Right ventricle myocardium superior (tissue), 1 donor: ENCODE measurements around the gene PCDHGB2. TPM values are rescaled to one million over a fixed set of nuclear protein-coding genes. Genes with fewer than 3 reads are reported as not detected.
"Not testable (repeated sequence)": the region's sequence is repeated elsewhere in the genome, so short reads cannot be mapped to it uniquely, and the experiment has no call there.

ENCODE experiments used
- ATAC-seq: fragments of 200-7000 bp; cut with Tn5 transposase; one replicate; pipeline ENCODE4 v1.9.1; 2020; ENCODE audit warnings: mild to moderate bottlenecking; ENCODE audit not compliant: poor library complexity
- DNase-seq: peaks from one replicate; pipeline ENCODE4 v3.0.0-alpha.2; 2020
- intact Hi-C: fragments of 100-400 bp; cut with DNase I; formaldehyde crosslinking; loops from one replicate; pipeline ENCODE4 v1.11.2; 2022
- long read RNA-seq: library from polyadenylated mRNA; unstranded; transcript quantifications from one replicate; pipeline ENCODE4 v2.0.0, GENCODE V29; 2021
- total RNA-seq: library from RNA; stranded (reverse); fragmentation: NEBNext Ultra II Directional; extraction: Animal tissue kit (Norgen Biotek cat#: 25700); gene quantifications from one replicate; pipeline ENCODE4 v1.2.1, GENCODE V29; 2021
- donor health status: DM: no; HTN: yes; CAD: no; lungs with severe emphysema.

Gene PCDHGB2
- total RNA-seq = 9.2 TPM
- long read RNA-seq, full-length matches to known transcripts = 2 of 2 reads
- long read RNA-seq, partial matches to known transcripts = 0 of 2 reads
- long read RNA-seq, other reads (novel, unspliced or antisense) = 0 of 2 reads

- intact Hi-C loops = no loop called here
- ATAC-seq = peak; percentile 57
- DNase-seq = no peak
Measured at GRCh38 chr5:141359790-141360426, at the start of gene PCDHGB2. PCDHGB2 (plus strand) TSS chr5:141359994; CDS start chr5:141360136, 142 bp downstream.

DNA sequence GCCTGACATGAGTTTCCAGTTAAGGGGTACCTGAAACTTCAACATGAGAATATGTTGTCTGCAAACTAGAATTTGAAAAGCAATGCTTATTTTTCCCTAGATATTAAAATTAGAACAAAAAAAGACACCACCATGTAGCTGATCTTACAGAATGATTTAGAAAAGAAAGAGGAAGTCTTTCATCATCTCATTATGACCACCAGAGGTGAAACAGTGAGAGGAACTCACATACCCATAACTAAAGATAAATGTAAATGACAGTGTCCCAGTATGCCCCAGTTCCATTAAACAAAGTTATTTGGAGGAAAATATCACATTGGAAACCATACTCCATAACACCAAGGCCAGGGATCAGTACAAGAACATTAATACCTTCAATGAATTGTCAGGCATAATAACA, 46.1 kb upstream of the PCDHGB2 start:
- ATAC-seq (no peak), DNase-seq (no peak)
- intact Hi-C loops = no loop called here

- ATAC-seq, intact Hi-C loops, DNase-seq: not testable (repeated sequence)
Measured at GRCh38 chr5:141316963-141317362, 42.8 kb upstream of the PCDHGB2 start.

DNA sequence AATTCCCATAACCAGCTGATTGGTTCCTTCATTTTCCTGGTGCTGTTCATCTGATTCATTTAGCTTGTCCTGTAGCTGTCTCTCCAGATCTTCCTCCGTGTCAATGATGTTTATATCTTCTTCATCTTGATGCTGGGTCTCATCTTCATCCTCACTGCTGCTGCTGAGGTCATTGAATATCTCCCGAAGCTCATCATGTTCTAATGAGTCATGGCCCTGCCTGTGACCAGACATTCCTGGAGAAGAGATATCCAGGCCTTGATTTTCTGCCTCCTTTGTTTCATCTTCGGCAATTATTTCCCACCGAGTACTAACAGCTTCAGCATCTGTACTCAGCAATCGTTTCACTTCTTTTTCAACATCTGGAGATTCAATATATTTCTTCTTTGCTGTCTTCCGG, 40.6 kb upstream of the PCDHGB2 start:
- DNase-seq = no peak
- intact Hi-C loops = no loop called here
- no peak for ATAC-seq

- no peak for DNase-seq
- no peak for ATAC-seq
- intact Hi-C loops = loop anchor here (5.0 kb wide), 1 partner anchor 243 kb away; no protein-coding TSS in a partner anchor
Measured at GRCh38 chr5:141319699-141320098, 40.1 kb upstream of the PCDHGB2 start.

GRCh38 chr5:141320225-141321169, 39.3 kb upstream of the PCDHGB2 start, which contains the start of gene TAF7:
TAF7 (minus strand) TSS chr5:141320784; CDS start chr5:141320044, 740 bp downstream.
- peak; percentile 94 for DNase-seq
- intact Hi-C loops = loop anchor here (5.0 kb wide), 1 partner anchor 242 kb away; no protein-coding TSS in a partner anchor
- ATAC-seq = peak; percentile 100

- DNase-seq = no peak
- intact Hi-C loops = loop anchor here (5.0 kb wide), 1 partner anchor 240 kb away; no protein-coding TSS in a partner anchor
- no peak for ATAC-seq
Measured at GRCh38 chr5:141322261-141322660, 37.5 kb upstream of the PCDHGB2 start.

DNA sequence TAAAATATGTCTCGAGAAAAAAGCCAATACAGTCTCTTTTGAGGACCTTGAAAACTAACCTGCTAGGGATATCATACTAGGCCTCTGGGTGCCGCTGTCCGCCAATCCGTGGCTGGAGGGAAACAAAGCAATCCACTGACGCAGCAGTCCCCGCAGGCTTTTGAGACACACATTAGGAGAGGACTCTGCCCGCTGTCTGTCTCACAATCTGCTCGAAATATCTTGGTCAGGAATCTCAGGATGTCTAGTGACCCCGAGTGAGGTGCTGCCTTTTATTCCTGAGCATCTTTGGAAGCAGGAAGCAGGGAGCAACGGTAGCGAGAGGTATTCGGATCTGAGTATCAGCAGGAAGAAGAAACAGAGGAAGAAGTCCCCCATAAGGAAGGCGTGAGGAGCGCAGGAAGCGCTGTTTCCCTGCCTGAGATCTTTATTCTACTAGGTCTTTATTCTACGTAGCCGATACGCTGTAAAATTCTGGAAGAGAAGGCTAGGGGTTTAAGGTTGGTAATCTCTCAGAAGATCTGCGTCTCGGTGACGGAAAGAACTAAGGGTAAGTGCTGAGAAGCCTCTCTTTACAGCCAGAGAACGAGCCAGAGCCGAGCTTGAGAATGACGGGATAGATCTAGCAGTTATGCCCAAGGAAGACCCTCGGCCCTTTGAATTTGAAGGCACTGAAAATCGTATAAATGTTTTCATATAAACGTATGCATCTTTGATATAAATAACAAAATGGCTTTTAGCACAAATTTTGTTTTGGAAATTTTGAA, 33.5 kb upstream of the PCDHGB2 start:
- intact Hi-C loops = no loop called here
- peak; percentile 81 for DNase-seq
- peak; percentile 92 for ATAC-seq

DNA sequence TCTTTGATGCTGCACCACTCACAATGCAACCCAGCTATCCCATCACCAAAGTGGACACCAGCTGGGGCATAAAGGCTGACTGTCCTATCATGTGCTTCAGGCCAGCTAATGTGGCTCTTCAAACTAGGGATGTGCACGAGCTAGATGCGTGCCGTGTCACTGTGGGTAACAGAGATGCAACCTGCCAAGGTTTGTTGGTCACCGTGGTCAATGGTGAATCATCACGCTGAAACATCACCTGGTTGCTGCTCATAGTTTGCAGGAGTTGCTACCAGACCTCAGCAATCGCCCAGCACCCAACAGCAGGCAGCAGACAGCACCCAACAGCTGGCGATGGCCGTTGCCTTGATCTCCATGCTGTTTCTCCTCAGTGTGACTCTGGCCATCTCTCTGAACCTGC, 31.6 kb upstream of the PCDHGB2 start:
- intact Hi-C loops = no loop called here
- no peak for ATAC-seq
- no peak for DNase-seq

DNA sequence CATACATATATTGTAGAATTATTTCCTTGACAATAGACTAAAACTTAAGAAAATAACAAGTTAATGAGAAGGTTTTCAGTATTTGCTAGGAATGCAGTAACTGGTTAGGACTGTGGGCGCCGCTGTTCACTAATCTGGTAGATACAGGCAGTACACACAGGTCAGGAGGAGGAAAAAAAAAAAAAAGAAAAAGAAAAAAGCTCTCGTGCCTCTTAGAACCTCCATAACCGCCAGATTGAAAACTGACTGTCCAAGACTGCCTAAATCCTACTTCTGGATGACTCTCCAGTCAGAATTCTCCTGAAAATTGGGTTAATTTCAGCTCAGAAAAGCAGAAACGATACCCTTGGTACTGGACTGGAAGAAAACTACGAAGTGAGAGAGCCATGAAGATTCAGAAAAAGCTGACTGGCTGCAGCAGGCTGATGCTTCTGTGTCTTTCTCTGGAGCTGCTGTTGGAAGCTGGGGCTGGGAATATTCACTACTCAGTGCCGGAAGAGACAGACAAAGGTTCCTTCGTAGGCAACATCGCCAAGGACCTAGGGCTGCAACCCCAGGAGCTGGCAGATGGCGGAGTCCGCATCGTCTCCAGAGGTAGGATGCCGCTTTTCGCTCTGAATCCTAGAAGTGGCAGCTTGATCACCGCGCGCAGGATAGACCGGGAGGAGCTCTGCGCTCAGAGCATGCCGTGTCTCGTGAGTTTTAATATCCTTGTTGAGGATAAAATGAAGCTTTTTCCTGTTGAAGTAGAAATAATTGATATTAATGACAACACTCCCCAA, 29.3 kb upstream of the PCDHGB2 start, which contains the start of gene PCDHGA1:
TSS of gene PCDHGA1 (plus strand) at position 216 of the 782 bp plus-strand sequence.
- DNase-seq = no peak
- ATAC-seq = peak; percentile 64
- intact Hi-C loops = no loop called here

- DNase-seq, intact Hi-C loops, ATAC-seq: not testable (repeated sequence)
Measured at GRCh38 chr5:141332571-141332970, 27.2 kb upstream of the PCDHGB2 start.

GRCh38 chr5:141338538-141339306, 21.1 kb upstream of the PCDHGB2 start, which contains the start of gene PCDHGA2:
PCDHGA2 (plus strand) TSS chr5:141338760.
- intact Hi-C loops = no loop called here
- ATAC-seq = peak; percentile 67
- no peak for DNase-seq

DNA sequence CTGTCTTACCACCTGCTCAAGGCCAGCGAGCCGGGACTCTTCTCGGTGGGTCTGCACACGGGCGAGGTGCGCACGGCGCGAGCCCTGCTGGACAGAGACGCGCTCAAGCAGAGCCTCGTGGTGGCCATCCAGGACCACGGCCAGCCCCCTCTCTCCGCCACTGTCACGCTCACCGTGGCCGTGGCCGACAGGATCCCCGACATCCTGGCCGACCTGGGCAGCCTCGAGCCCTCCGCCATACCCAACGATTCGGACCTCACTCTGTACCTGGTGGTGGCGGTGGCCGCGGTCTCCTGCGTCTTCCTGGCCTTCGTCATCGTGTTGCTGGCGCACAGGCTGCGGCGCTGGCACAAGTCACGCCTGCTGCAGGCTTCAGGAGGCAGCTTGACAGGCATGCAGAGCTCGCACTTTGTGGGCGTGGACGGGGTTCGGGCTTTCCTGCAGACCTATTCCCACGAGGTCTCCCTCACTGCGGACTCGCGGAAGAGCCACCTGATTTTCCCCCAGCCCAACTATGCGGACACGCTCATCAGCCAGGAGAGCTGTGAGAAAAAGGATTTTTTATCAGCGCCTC, 18.9 kb upstream of the PCDHGB2 start:
- ATAC-seq, intact Hi-C loops: not testable (repeated sequence)
- DNase-seq = peak; percentile 54

DNA sequence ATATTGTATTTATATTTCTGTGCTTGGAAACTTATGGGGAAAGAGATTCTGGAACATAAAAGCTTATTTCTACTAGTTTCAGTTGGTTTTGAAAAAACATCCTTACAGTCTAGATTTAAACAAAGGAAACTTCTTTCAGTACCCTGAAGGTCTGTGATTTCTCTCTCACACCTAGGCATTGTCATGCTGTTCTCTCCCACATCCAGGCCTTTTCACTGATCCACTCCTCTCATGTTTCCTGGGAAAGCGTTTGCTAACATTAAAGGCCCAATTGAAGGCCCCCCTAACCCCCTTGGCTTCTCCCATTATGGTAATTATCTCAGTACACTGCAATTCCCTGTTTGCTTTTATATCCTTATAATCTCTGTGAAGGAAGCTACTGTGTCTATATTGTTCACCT, 17.0 kb upstream of the PCDHGB2 start:
- DNase-seq = no peak
- peak; percentile 67 for ATAC-seq
- intact Hi-C loops = no loop called here

- no peak for DNase-seq
- intact Hi-C loops = no loop called here
- peak; percentile 66 for ATAC-seq
Measured at GRCh38 chr5:141343242-141343952, 16.4 kb upstream of the PCDHGB2 start, which contains the start of gene PCDHGA3. PCDHGA3 (plus strand) TSS chr5:141343829; CDS start chr5:141344034, 205 bp downstream.

DNA sequence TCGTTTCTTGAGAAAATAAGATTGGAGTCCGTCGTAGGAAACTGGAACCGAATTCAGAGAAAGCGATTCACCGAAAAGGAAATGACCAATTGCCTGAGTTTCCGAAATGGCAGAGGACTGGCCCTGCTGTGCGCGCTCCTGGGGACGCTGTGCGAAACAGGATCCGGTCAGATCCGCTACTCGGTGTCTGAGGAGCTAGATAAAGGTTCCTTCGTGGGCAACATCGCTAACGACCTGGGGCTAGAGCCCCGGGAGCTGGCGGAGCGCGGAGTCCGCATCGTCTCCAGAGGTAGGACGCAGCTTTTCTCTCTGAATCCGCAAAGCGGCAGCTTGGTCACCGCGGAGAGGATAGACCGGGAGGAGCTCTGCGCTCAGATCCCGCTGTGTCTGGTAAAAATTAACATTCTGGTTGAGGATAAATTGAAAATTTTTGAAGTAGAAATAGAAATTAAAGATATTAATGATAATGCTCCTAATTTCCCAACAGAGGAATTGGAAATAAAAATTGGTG, 15.8 kb upstream of the PCDHGB2 start:
- ATAC-seq (peak; percentile 21), DNase-seq (no peak)
- intact Hi-C loops = no loop called here
